HEK293 (cell line): ENCODE data around the gene ATG10.
"Not testable (repeated sequence)": the region's sequence is repeated elsewhere in the genome, so short reads cannot be mapped to it uniquely, and the experiment has no call there.

Source experiments
- CTCF ChIP-seq: fragments of 450-650 bp; formaldehyde crosslinking; IDR thresholded peaks from 2 replicates; pipeline ENCODE4 v1.5.1; 2016; ENCODE audit warnings: missing biosample characterization, missing genetic modification characterization
- PATZ1 ChIP-seq: fragments of 450-650 bp; formaldehyde crosslinking; IDR thresholded peaks from 2 replicates; pipeline ENCODE4 v1.5.1; 2016; ENCODE audit warnings: missing biosample characterization, missing genetic modification characterization
- SP2 ChIP-seq: fragments of 450-650 bp; formaldehyde crosslinking; IDR thresholded peaks from 2 replicates; pipeline ENCODE4 v1.5.1; 2016; ENCODE audit warnings: missing biosample characterization, missing genetic modification characterization
- ZEB2 ChIP-seq: fragments of 450-650 bp; formaldehyde crosslinking; IDR thresholded peaks from 2 replicates; pipeline ENCODE4 v1.5.1; 2016; ENCODE audit warnings: missing biosample characterization, missing genetic modification characterization
- ZFP3 ChIP-seq: fragments of 450-650 bp; formaldehyde crosslinking; IDR thresholded peaks from 2 replicates; pipeline ENCODE4 v1.5.1; 2016; ENCODE audit warnings: low read depth, missing biosample characterization, missing genetic modification characterization
- ZSCAN16 ChIP-seq: fragments of 450-650 bp; formaldehyde crosslinking; IDR thresholded peaks from 2 replicates; pipeline ENCODE4 v1.5.1; 2016; ENCODE audit warnings: missing biosample characterization, missing genetic modification characterization
- TF ChIP-seq, protein P1 (sequence below): sonication (generic); formaldehyde crosslinking; IDR thresholded peaks from 2 replicates; pipeline ENCODE4 v1.8.1; 2022; ENCODE audit warnings: mild to moderate bottlenecking, moderate library complexity, missing genetic modification reagents
- TF ChIP-seq, protein P2 (sequence below): IDR thresholded peaks from 2 replicates; pipeline ENCODE4 v1.6.1; 2011; ENCODE audit warnings: mild to moderate bottlenecking, low read depth, low read length, borderline replicate concordance

- not testable (repeated sequence) for TF ChIP-seq ZSCAN16 (tag by site-specific recombination); ZFP3; PATZ1 (tag by site-specific recombination); ZEB2 (tag by site-specific recombination); CTCF (tag by site-specific recombination); SP2 (tag by site-specific recombination)
- TF ChIP-seq, protein P1, sequence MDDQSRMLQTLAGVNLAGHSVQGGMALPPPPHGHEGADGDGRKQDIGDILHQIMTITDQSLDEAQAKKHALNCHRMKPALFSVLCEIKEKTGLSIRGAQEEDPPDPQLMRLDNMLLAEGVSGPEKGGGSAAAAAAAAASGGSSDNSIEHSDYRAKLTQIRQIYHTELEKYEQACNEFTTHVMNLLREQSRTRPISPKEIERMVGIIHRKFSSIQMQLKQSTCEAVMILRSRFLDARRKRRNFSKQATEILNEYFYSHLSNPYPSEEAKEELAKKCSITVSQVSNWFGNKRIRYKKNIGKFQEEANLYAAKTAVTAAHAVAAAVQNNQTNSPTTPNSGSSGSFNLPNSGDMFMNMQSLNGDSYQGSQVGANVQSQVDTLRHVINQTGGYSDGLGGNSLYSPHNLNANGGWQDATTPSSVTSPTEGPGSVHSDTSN (CRISPR knock-in tag): not testable (repeated sequence)
- TF ChIP-seq, protein P2, sequence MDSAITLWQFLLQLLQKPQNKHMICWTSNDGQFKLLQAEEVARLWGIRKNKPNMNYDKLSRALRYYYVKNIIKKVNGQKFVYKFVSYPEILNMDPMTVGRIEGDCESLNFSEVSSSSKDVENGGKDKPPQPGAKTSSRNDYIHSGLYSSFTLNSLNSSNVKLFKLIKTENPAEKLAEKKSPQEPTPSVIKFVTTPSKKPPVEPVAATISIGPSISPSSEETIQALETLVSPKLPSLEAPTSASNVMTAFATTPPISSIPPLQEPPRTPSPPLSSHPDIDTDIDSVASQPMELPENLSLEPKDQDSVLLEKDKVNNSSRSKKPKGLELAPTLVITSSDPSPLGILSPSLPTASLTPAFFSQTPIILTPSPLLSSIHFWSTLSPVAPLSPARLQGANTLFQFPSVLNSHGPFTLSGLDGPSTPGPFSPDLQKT: not testable (repeated sequence)
Observed at GRCh38 chr5:81983148-81983547, 11.3 kb downstream of the ATG10 start.
